ENCODE data around the gene ERP27. TPM values are rescaled to one million over a fixed set of nuclear protein-coding genes. Genes with fewer than 3 reads are reported as not detected.

Gene ERP27
- total RNA-seq, 1 donor from 2014 or later: 0.87 TPM

- Mint-ChIP-seq H3K4me3 (ENCODE audit: unreplicated experiment) (no peak overlapping the region), H3K4me1 (ENCODE audit: low read depth) (peaks cover 6% of the 10 kb centered on the region), H3K9me3 (ENCODE audit: low read depth) (no peaks in the 10 kb centered on the region), H3K27me3 (ENCODE audit: low read depth) (no peaks in the 10 kb centered on the region), H3K36me3 (ENCODE audit: low read depth) (no peaks in the 10 kb centered on the region), H3K27ac (ENCODE audit: unreplicated experiment) (no peak overlapping the region)
- TF ChIP-seq, protein P1, sequence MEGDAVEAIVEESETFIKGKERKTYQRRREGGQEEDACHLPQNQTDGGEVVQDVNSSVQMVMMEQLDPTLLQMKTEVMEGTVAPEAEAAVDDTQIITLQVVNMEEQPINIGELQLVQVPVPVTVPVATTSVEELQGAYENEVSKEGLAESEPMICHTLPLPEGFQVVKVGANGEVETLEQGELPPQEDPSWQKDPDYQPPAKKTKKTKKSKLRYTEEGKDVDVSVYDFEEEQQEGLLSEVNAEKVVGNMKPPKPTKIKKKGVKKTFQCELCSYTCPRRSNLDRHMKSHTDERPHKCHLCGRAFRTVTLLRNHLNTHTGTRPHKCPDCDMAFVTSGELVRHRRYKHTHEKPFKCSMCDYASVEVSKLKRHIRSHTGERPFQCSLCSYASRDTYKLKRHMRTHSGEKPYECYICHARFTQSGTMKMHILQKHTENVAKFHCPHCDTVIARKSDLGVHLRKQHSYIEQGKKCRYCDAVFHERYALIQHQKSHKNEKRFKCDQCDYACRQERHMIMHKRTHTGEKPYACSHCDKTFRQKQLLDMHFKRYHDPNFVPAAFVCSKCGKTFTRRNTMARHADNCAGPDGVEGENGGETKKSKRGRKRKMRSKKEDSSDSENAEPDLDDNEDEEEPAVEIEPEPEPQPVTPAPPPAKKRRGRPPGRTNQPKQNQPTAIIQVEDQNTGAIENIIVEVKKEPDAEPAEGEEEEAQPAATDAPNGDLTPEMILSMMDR (IDR thresholded peaks at IDR 0.05): no peak
- no peak for DNase-seq (ENCODE audit: low spot score)
These were observed 44.7 kb upstream of the ERP27 start for GRCh38 chr12:14982991-14983390.

DNA sequence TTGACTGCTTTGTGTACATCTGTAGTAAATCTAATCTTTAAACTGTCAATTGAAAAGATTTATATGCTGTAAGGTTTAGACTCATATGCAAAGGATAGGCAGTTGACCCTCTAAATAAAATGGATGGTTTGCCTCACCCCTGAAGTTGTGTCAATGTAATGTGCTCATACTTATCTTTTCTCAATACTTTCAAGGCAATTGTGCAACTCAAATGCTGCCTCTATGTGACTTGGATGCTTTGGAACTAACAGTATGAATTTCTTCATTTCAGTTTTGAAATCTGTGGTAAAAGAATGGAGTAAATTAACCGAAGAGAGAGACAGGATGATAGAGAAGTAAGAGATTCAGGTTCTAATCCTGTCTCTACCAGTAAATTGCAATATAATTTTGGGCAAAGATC, 44.2 kb upstream of the ERP27 start:
- peaks cover 6% of the 10 kb centered on the region for H3K4me1 Mint-ChIP-seq (ENCODE audit: low read depth)
- no peaks in the 10 kb centered on the region for H3K36me3 Mint-ChIP-seq (ENCODE audit: low read depth)
- DNase-seq (ENCODE audit: low spot score): no peak
- H3K4me3 Mint-ChIP-seq (ENCODE audit: unreplicated experiment): no peak overlapping the region
- H3K27ac Mint-ChIP-seq (ENCODE audit: unreplicated experiment): no peak overlapping the region
- H3K9me3 Mint-ChIP-seq (ENCODE audit: low read depth): no peaks in the 10 kb centered on the region
- TF ChIP-seq, protein P1 (IDR thresholded peaks at IDR 0.05): no peak
- no peaks in the 10 kb centered on the region for H3K27me3 Mint-ChIP-seq (ENCODE audit: low read depth)

DNA sequence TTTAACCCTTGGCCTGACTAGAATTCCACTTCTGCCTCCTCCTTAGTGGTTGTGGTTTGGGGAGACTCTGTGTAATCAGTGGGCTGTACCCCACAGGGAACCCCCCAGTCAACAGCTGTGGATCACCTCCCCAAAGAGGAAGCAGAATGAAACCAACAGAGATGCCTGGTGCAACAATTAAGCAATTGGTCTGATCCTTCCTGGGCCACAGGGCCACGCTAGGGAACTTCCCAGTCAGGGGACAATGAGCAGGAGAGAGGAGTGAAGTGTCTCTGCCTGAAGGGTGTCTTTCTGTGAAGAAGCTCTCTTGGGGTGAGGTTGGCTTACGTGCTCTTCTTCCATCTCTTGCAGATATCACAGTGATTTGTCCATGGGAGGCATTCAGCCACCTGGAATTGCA, 42.7 kb upstream of the ERP27 start:
- TF ChIP-seq, protein P1 (IDR thresholded peaks at IDR 0.05): no peak
- no peaks in the 10 kb centered on the region for H3K4me1 Mint-ChIP-seq (ENCODE audit: low read depth)
- H3K27ac Mint-ChIP-seq (ENCODE audit: unreplicated experiment): no peak overlapping the region
- no peaks in the 10 kb centered on the region for H3K9me3 Mint-ChIP-seq (ENCODE audit: low read depth)
- H3K27me3 Mint-ChIP-seq (ENCODE audit: low read depth): no peaks in the 10 kb centered on the region
- DNase-seq (ENCODE audit: low spot score): no peak
- no peak overlapping the region for H3K4me3 Mint-ChIP-seq (ENCODE audit: unreplicated experiment)
- H3K36me3 Mint-ChIP-seq (ENCODE audit: low read depth): no peaks in the 10 kb centered on the region

DNA sequence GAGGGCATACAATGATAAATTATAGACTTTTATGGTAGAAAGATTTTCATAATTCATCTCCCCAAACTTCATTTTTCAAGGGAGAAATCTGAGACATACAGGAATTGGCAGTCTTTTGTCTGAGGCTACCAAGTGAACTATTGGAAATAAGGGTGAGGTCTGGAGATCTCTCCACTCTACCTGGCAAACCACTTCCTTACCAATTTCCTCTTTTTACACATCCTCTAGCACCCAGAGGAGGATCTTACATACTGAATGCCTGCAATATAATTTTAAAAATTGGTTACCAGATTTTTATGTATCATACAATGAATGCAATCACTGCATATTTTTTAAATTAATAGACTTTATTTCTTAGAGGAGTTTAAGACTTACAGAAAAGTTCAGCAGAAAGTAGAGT, 41.1 kb upstream of the ERP27 start:
- H3K27ac Mint-ChIP-seq (ENCODE audit: unreplicated experiment): no peak overlapping the region
- H3K36me3 Mint-ChIP-seq (ENCODE audit: low read depth): no peaks in the 10 kb centered on the region
- no peak for DNase-seq (ENCODE audit: low spot score)
- no peaks in the 10 kb centered on the region for H3K27me3 Mint-ChIP-seq (ENCODE audit: low read depth)
- no peaks in the 10 kb centered on the region for H3K9me3 Mint-ChIP-seq (ENCODE audit: low read depth)
- TF ChIP-seq, protein P1 (IDR thresholded peaks at IDR 0.05): no peak
- H3K4me1 Mint-ChIP-seq (ENCODE audit: low read depth): no peaks in the 10 kb centered on the region
- H3K4me3 Mint-ChIP-seq (ENCODE audit: unreplicated experiment): no peak overlapping the region

GRCh38 chr12:14976658-14977057, 38.3 kb upstream of the ERP27 start:
- no peaks in the 10 kb centered on the region for H3K4me1 Mint-ChIP-seq (ENCODE audit: low read depth)
- H3K4me3 Mint-ChIP-seq (ENCODE audit: unreplicated experiment): no peak overlapping the region
- no peaks in the 10 kb centered on the region for H3K9me3 Mint-ChIP-seq (ENCODE audit: low read depth)
- H3K36me3 Mint-ChIP-seq (ENCODE audit: low read depth): no peaks in the 10 kb centered on the region
- DNase-seq (ENCODE audit: low spot score): no peak
- TF ChIP-seq, protein P1 (IDR thresholded peaks at IDR 0.05): no peak
- no peak overlapping the region for H3K27ac Mint-ChIP-seq (ENCODE audit: unreplicated experiment)
- H3K27me3 Mint-ChIP-seq (ENCODE audit: low read depth): no peaks in the 10 kb centered on the region

Data from chondrocyte (in vitro differentiated cells).